Effector memory CD4-positive, alpha-beta T cell (primary cell): ENCODE measurements around the gene MYO5B.

Source experiments
- DNase-seq, 3 donors: peaks; one replicate each; pipeline ENCODE4 v3.0.0-alpha.2; 2020
- H3K27ac ChIP-seq: 2 replicates; pipeline ENCODE4 v1.7.0; 2013; ENCODE audit warnings: mild to moderate bottlenecking, low read length, moderate library complexity; ENCODE audit not compliant: insufficient read depth, poor library complexity, severe bottlenecking
- H3K27me3 ChIP-seq: replicated peaks from 2 replicates; pipeline ENCODE4 v1.7.0; 2013; ENCODE audit warnings: mild to moderate bottlenecking, low read length; ENCODE audit not compliant: insufficient read depth, control insufficient read depth, poor library complexity, severe bottlenecking
- H3K36me3 ChIP-seq: 2 replicates; pipeline ENCODE4 v1.7.0; 2013; ENCODE audit warnings: mild to moderate bottlenecking, low read length, moderate library complexity; ENCODE audit not compliant: control insufficient read depth, insufficient read depth
- H3K4me1 ChIP-seq: 2 replicates; pipeline ENCODE4 v1.7.0; 2013; ENCODE audit warnings: low read length, mild to moderate bottlenecking; ENCODE audit not compliant: control insufficient read depth, insufficient read depth, poor library complexity, severe bottlenecking
- H3K4me3 ChIP-seq: 2 replicates; pipeline ENCODE4 v1.7.0; 2013; ENCODE audit warnings: low read length, low read depth, mild to moderate bottlenecking; ENCODE audit not compliant: insufficient read depth, poor library complexity, severe bottlenecking
- H3K9me3 ChIP-seq: 2 replicates; pipeline ENCODE4 v1.7.0; 2013; ENCODE audit warnings: mild to moderate bottlenecking, low read length, moderate library complexity; ENCODE audit not compliant: control insufficient read depth

The MYO5B gene

GRCh38 chr18:49997558-49997957, 197.4 kb downstream of the MYO5B start:
- no peak overlapping the region for H3K4me3 ChIP-seq
- H3K9me3 ChIP-seq = no peaks in the 10 kb centered on the region
- H3K27ac ChIP-seq = no peak overlapping the region
- no peak for DNase-seq
- H3K36me3 ChIP-seq = no peaks in the 10 kb centered on the region
- H3K27me3 ChIP-seq = no peaks in the 10 kb centered on the region
- H3K4me1 ChIP-seq = no peaks in the 10 kb centered on the region

GRCh38 chr18:49994410-49994809, 200.5 kb downstream of the MYO5B start:
- H3K36me3 ChIP-seq = no peaks in the 10 kb centered on the region
- DNase-seq = no peak
- no peak overlapping the region for H3K4me3 ChIP-seq
- no peaks in the 10 kb centered on the region for H3K27me3 ChIP-seq
- no peaks in the 10 kb centered on the region for H3K4me1 ChIP-seq
- no peak overlapping the region for H3K27ac ChIP-seq
- no peaks in the 10 kb centered on the region for H3K9me3 ChIP-seq

- Histone ChIP-seq H3K4me1 (no peaks in the 10 kb centered on the region), H3K27me3 (no peaks in the 10 kb centered on the region), H3K27ac (no peak overlapping the region), H3K9me3 (no peaks in the 10 kb centered on the region), H3K36me3 (no peaks in the 10 kb centered on the region), H3K4me3 (no peak overlapping the region)
- no peak for DNase-seq
Observed at GRCh38 chr18:49993299-49993698, 201.6 kb downstream of the MYO5B start.

- H3K27me3 ChIP-seq = no peaks in the 10 kb centered on the region
- H3K4me1 ChIP-seq = no peaks in the 10 kb centered on the region
- no peak overlapping the region for H3K27ac ChIP-seq
- no peak for DNase-seq
- no peaks in the 10 kb centered on the region for H3K9me3 ChIP-seq
- H3K36me3 ChIP-seq = no peaks in the 10 kb centered on the region
- no peak overlapping the region for H3K4me3 ChIP-seq
Observed at GRCh38 chr18:49988733-49989132, 206.2 kb downstream of the MYO5B start.

- Histone ChIP-seq H3K4me1 (no peaks in the 10 kb centered on the region), H3K27ac (no peak overlapping the region), H3K36me3 (no peaks in the 10 kb centered on the region), H3K27me3 (no peaks in the 10 kb centered on the region), H3K4me3 (no peak overlapping the region), H3K9me3 (no peaks in the 10 kb centered on the region)
- DNase-seq = no peak
Observed at GRCh38 chr18:49988101-49988500, 206.8 kb downstream of the MYO5B start.

GRCh38 chr18:49985236-49985635, 209.7 kb downstream of the MYO5B start:
- H3K4me1 ChIP-seq = no peaks in the 10 kb centered on the region
- H3K9me3 ChIP-seq = no peaks in the 10 kb centered on the region
- no peak overlapping the region for H3K4me3 ChIP-seq
- H3K27me3 ChIP-seq = no peaks in the 10 kb centered on the region
- no peak for DNase-seq
- no peaks in the 10 kb centered on the region for H3K36me3 ChIP-seq
- no peak overlapping the region for H3K27ac ChIP-seq

GRCh38 chr18:49980896-49981295, 214.1 kb downstream of the MYO5B start:
- H3K27ac ChIP-seq = no peak overlapping the region
- no peaks in the 10 kb centered on the region for H3K36me3 ChIP-seq
- H3K9me3 ChIP-seq = no peaks in the 10 kb centered on the region
- no peak for DNase-seq
- H3K4me3 ChIP-seq = no peak overlapping the region
- H3K4me1 ChIP-seq = no peaks in the 10 kb centered on the region
- H3K27me3 ChIP-seq = no peaks in the 10 kb centered on the region

GRCh38 chr18:49976795-49977560, 218.0 kb downstream of the MYO5B start:
- H3K36me3 ChIP-seq = no peaks in the 10 kb centered on the region
- no peaks in the 10 kb centered on the region for H3K9me3 ChIP-seq
- DNase-seq = no peak
- H3K27me3 ChIP-seq = no peaks in the 10 kb centered on the region
- no peaks in the 10 kb centered on the region for H3K4me1 ChIP-seq
- no peak overlapping the region for H3K27ac ChIP-seq
- no peak overlapping the region for H3K4me3 ChIP-seq

- Histone ChIP-seq H3K27ac (no peak overlapping the region), H3K4me3 (no peak overlapping the region), H3K27me3 (peaks cover 2% of the 10 kb centered on the region), H3K36me3 (no peaks in the 10 kb centered on the region), H3K9me3 (no peaks in the 10 kb centered on the region), H3K4me1 (no peaks in the 10 kb centered on the region)
- no peak for DNase-seq
Observed at GRCh38 chr18:49976001-49976400, 218.9 kb downstream of the MYO5B start.

GRCh38 chr18:49974079-49974478, 220.9 kb downstream of the MYO5B start:
- Histone ChIP-seq H3K36me3 (no peaks in the 10 kb centered on the region), H3K4me3 (no peak overlapping the region), H3K9me3 (no peaks in the 10 kb centered on the region), H3K27ac (no peak overlapping the region), H3K27me3 (peaks cover 2% of the 10 kb centered on the region), H3K4me1 (no peaks in the 10 kb centered on the region)
- no peak for DNase-seq
